Caki2 (cell line): ENCODE data around the gene SLC29A2. TPM values are rescaled to one million over a fixed set of nuclear protein-coding genes. Genes with fewer than 3 reads are reported as not detected.

Experiments
- DNase-seq: peaks from one replicate; pipeline ENCODE4 v3.0.0-alpha.2; 2015; ENCODE audit warnings: low read depth
- in situ Hi-C: cut with HindIII; loops from 2 replicates; pipeline ENCODE4 v1.10.0; 2016; ENCODE audit warnings: low sequenced_read_pairs, low pct_unique_long_range_greater_than_20kb, mixed read lengths
- total RNA-seq: library from RNA; depleted of rRNA; stranded (reverse); fragments of >200 nt; shearing (Covaris generic); gene quantifications from 2 replicates; pipeline ENCODE4 v1.2.3, GENCODE V29; 2014; ENCODE audit warnings: low replicate concordance; rRNA removed

Gene SLC29A2
- total RNA-seq, 1 experiment from 2014 or later, result not detected

DNA sequence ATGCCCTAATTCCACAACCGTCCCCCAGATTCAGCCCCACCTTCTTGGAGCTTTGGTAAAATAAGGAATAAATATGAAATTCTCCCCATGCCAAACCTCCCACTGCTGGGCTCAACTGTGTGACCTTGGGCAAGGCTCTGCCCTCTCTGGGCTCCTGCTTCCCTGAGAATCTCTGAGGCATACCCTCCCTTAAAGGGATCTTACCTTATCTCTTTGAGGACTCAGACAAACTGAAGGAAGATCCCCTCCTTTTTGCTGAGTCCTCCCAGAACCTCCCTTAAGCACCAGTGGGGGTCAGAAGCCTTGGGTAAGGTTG is 57.4 kb downstream of the SLC29A2 start:
- DNase-seq, result no peak
- in situ Hi-C loops, result no loop called here

DNA sequence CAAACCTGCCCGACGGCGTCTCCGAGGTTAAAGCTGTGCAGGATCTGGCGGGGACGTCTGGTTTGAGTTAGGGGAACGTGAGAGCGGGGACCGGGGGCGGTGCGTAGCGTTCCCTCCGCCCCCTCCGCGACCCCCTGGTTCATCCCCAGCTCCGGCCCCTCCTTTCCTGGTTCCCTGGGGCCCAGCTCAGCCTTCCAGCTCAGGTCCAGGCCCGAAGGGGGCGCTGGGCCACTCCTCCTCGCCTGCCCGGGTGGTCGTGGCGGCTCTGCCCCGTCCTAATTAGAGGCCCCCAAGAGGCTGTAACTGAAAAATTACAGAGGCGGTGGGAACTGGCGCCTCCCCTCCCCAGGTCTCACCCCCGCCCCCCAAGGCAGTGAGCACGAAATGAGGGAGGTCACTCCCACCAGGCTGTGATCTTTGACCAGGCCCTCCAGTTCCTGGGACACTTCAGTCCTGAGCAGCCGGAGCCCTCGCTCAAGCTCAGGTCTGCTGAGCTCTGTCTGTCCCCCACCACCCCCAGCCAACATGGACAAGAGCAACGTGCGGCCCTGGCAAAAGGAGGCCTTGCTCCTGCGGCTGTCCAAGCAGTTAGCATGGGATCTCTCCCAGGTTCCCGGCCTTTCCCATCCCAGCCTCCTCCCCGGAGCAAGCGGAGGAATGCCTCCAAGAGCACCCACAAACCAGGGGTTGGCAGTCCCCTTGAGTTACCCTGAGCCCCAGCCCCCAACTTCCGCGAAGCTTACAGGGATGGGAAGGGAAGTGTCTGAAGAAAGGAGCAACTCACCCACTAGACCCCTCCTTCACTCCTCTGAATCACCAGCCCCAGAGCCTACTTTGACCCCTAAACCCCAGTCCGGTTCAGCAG is 58.0 kb downstream of the SLC29A2 start:
- DNase-seq, result no peak
- in situ Hi-C loops, result no loop called here

DNA sequence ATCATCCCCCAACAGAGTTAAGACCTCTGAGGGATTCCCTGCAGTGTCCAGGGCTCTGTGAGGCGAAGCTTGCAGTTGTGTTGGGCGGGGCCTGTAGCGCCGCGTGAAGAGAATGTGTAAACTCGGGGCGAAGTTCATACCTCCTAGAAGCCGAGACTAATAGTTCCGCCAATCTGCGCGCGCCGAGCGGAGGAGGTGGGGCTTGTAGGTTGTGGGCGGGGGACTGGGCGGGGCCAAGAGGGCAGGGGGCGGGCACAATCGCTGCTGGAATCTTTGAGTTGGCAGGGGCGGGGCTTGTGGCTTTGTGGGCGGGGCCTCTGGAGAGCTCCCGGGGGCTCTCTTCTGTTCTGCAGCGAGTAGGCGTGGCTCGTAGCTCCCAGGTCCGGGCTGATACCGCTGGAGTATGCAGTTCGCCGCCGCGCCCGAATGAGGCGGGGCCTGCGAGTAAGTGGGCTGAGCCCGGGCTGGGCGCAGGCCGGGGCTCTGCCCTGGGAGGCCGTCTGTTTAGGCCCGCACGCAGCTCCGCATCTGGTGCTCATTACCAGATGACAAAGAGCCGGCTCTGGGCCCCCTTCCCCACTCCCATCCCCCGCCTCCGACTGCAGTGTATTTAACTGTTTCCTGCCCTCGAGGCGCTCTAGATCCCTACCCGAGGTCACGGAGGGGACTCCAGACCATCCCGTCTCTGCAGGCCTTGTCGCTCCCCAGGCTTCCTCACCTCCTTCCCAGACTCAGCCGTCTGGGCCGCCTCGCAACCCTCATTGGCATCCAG is 58.8 kb downstream of the SLC29A2 start:
- DNase-seq, result peak; percentile 86
- in situ Hi-C loops, result no loop called here

Other genes starting within 250 kb of the SLC29A2 start
- 23.9 and 41.1 TPM in 2 replicates for gene KLC2, start 114.1 kb downstream of the SLC29A2 start, total RNA-seq
- gene RAB1B, start 103.1 kb downstream of the SLC29A2 start, total RNA-seq, result 55.4 and 56.1 TPM in 2 replicates
- gene CNIH2, start 93.6 kb downstream of the SLC29A2 start, total RNA-seq, result 0.61 TPM in 1 of 2 replicates, not detected in the other
- 114 and 188 TPM in 2 replicates for gene YIF1A, start 82.6 kb downstream of the SLC29A2 start, total RNA-seq
- not detected in 2 replicates for gene TMEM151A, start 79.9 kb downstream of the SLC29A2 start, total RNA-seq
- gene CD248, start 54.7 kb downstream of the SLC29A2 start, total RNA-seq, result not detected in 2 replicates
- 24.5 and 28.4 TPM in 2 replicates for gene RIN1, start 35.3 kb downstream of the SLC29A2 start, total RNA-seq
- gene BRMS1, start 26.7 kb downstream of the SLC29A2 start, total RNA-seq, result 80.0 and 85.9 TPM in 2 replicates
- gene B4GAT1, start 24.1 kb downstream of the SLC29A2 start, total RNA-seq, result 58.0 and 65.4 TPM in 2 replicates
- gene NPAS4, start 49.3 kb upstream of the SLC29A2 start, total RNA-seq, result not detected in 2 replicates
- gene MRPL11, start 67.1 kb upstream of the SLC29A2 start, total RNA-seq, result 113 and 202 TPM in 2 replicates
- gene PELI3, start 95.1 kb upstream of the SLC29A2 start, total RNA-seq, result 10.0 and 16.7 TPM in 2 replicates
- 59.9 and 102 TPM in 2 replicates for gene DPP3, start 108.7 kb upstream of the SLC29A2 start, total RNA-seq
- 20.6 and 28.0 TPM in 2 replicates for gene BBS1, start 138.9 kb upstream of the SLC29A2 start, total RNA-seq
- 10.9 and 52.6 TPM in 2 replicates for gene ZDHHC24, start 174.3 kb upstream of the SLC29A2 start, total RNA-seq
- not detected in 2 replicates for gene ACTN3, start 175.1 kb upstream of the SLC29A2 start, total RNA-seq
- not detected in 2 replicates for gene CTSF, start 196.8 kb upstream of the SLC29A2 start, total RNA-seq
- gene CCDC87, start 221.3 kb upstream of the SLC29A2 start, total RNA-seq, result 0.41 and 0.61 TPM in 2 replicates
- gene CCS, start 221.4 kb upstream of the SLC29A2 start, total RNA-seq, result 38.1 and 43.5 TPM in 2 replicates
- 15.3 and 17.1 TPM in 2 replicates for gene RBM14, start 244.9 kb upstream of the SLC29A2 start, total RNA-seq